Omental fat pad (tissue), 4 donors: ENCODE data around the gene SPRED2. TPM values are rescaled to one million over a fixed set of nuclear protein-coding genes. Genes with fewer than 3 reads are reported as not detected.

Experiments used
- ATAC-seq: fragments of 150-250 bp; one replicate; pipeline ENCODE4 v1.9.1; 2016; ENCODE audit warnings: mild to moderate bottlenecking, moderate library complexity; ENCODE audit not compliant: low FRiP score
- DNase-seq: peaks from one replicate; pipeline ENCODE4 v3.0.0-alpha.2; 2019; ENCODE audit warnings: low spot score
- total RNA-seq, 4 donors: library from RNA; depleted of rRNA; stranded (reverse); fragments of >200 nt; gene quantifications; one replicate each; pipeline ENCODE4 v1.1.0, GENCODE V29; 2016
- TF ChIP-seq, protein P1 (sequence below), 3 donors: fragments of 450-650 bp; IDR thresholded peaks; one replicate each; pipeline ENCODE4 v1.5.1; 2016 to 2017; ENCODE audit warnings: antibody characterized with exemption in 3 of 3, mild to moderate bottlenecking in 3 of 3, moderate library complexity in 2 of 3

SPRED2 gene
- total RNA-seq, 4 donors from 2014 or later = 22.9 to 45.4 (median 26.6) TPM

DNA sequence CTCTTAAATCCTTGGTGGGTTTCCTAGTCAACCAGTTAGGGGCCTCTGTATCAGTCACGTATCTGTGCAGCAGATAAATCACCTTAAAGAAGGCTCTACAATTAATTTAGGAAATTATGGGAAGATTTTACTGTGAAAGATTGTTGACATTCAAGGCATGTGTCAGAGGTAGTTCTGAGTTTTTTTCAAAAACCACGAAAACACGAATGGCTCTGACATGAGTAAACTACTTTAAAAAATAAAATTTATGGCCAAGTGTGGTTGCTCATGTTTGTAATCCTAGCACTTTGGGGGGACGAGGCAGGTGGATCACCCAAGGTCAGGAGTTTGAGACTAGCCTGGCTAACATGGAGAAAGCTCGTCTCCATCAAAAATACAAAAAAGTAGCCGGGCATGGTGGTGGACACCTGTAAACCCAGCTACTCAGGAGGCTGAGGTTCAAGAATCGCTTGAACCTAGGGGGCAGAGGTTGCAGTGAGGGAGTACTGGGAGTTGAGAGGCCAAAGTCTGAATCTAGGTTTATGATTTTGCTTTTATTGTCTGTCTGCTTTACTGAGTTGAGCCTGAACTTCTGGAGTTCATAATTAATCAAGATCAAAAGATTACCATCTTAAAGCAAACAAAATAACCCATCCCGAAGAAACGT, 77.1 kb downstream of the SPRED2 start:
- ATAC-seq (no peak), DNase-seq (no peak)
- TF ChIP-seq, protein P1, sequence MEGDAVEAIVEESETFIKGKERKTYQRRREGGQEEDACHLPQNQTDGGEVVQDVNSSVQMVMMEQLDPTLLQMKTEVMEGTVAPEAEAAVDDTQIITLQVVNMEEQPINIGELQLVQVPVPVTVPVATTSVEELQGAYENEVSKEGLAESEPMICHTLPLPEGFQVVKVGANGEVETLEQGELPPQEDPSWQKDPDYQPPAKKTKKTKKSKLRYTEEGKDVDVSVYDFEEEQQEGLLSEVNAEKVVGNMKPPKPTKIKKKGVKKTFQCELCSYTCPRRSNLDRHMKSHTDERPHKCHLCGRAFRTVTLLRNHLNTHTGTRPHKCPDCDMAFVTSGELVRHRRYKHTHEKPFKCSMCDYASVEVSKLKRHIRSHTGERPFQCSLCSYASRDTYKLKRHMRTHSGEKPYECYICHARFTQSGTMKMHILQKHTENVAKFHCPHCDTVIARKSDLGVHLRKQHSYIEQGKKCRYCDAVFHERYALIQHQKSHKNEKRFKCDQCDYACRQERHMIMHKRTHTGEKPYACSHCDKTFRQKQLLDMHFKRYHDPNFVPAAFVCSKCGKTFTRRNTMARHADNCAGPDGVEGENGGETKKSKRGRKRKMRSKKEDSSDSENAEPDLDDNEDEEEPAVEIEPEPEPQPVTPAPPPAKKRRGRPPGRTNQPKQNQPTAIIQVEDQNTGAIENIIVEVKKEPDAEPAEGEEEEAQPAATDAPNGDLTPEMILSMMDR (IDR thresholded peaks at IDR 0.05) = no peak

- DNase-seq = no peak
- no peak for ATAC-seq
- TF ChIP-seq, protein P1 (IDR thresholded peaks at IDR 0.05) = no peak
These were observed 77.6 kb downstream of the SPRED2 start for GRCh38 chr2:65354773-65355172.

DNA sequence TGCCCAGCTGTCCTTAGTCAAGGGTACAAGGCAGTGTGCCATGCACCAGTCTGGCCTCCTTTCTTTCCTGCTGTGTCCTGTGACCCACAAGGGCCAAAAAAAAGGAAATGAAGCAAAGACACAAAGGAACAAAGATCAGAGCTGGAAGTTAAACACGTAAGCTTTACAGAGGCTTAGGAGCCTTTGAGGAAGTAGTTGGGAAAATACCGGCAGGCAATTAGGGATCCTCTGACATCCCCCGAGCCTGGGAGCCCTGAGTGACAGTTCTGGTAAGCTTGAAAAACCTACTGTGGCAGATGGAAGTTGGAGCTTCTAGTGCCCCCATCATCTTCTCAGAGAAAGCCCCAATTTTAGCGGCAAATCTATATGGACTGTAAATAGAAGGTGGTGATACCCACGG, 78.5 kb downstream of the SPRED2 start:
- no peak for DNase-seq
- ATAC-seq = no peak
- TF ChIP-seq, protein P1 (IDR thresholded peaks at IDR 0.05) = no peak

- TF ChIP-seq, protein P1 (IDR thresholded peaks at IDR 0.05) = no peak
- no peak for ATAC-seq
These were observed 79.4 kb downstream of the SPRED2 start for GRCh38 chr2:65353046-65353445.

DNA sequence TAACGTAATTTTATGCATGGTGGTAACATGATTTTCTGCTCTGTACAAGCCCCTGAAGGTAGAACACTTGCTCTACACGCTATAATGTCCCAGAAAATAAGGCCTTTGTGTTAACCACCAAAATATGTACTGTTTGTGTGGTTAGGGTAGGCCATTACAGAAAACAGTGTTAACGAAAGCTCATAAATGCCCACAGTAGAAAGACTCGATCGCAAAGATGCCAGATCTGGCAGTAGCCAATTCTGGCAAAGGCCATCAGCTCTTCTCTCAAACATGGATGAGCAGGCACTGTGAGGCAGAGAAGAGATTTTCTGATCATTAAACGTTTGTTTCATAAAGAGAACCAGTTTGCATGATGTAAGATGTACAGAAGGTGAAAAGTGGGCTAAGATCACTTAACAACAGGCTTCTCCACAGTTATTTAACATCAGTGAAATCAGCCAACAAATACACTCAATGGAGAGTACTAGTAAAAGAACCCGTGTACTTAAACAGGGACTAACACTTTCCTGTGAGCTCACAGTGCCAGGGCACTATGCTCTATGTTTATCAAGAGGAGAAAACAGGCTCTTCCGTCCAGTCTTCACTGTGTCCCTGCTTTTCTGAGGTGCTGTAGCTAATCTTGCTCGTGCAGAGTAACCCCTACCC, 80.3 kb downstream of the SPRED2 start:
- TF ChIP-seq, protein P1 (IDR thresholded peaks at IDR 0.05) = no peak
- DNase-seq (no peak), ATAC-seq (no peak)

More at GRCh38 chr2:65353046-65353445, 79.4 kb downstream of the SPRED2 start:
- DNase-seq = no peak

GRCh38 chr2:65351234-65351947, 81.0 kb downstream of the SPRED2 start:
- ATAC-seq = no peak

More at GRCh38 chr2:65351234-65351947, 81.0 kb downstream of the SPRED2 start:
- TF ChIP-seq, protein P1 (IDR thresholded peaks at IDR 0.05) = no peak
- DNase-seq = no peak
